GM10266 (cell line): ENCODE data around the gene CLPSL2.

Source experiments
- DNase-seq: peaks from one replicate; pipeline ENCODE4 v3.0.0; 2012; ENCODE audit errors: extremely low spot score
- CTCF ChIP-seq: IDR thresholded peaks from 2 replicates; pipeline ENCODE4 v1.5.1; 2012; ENCODE audit warnings: mild to moderate bottlenecking, low read depth; ENCODE audit not compliant: control insufficient read depth, insufficient read depth; ENCODE audit errors: missing control alignments

The CLPSL2 gene

GRCh38 chr6:35823601-35824000, 47.2 kb downstream of the CLPSL2 start:
- TF ChIP-seq CTCF: no peak
- DNase-seq: no peak

GRCh38 chr6:35824552-35825192, 48.3 kb downstream of the CLPSL2 start:
- no peak for DNase-seq

More at GRCh38 chr6:35824552-35825192, 48.3 kb downstream of the CLPSL2 start:
- no peak for TF ChIP-seq CTCF
